NCI-H187 treated with DMSO at 0.1 percent for 48 hours (cell line): Measurements from ENCODE around the gene RBM18.

Experiments
- DNase-seq: peaks from one replicate; lab custom pipeline; 2025; lab: John Stamatoyannopoulos, UW

RBM18 gene

DNA sequence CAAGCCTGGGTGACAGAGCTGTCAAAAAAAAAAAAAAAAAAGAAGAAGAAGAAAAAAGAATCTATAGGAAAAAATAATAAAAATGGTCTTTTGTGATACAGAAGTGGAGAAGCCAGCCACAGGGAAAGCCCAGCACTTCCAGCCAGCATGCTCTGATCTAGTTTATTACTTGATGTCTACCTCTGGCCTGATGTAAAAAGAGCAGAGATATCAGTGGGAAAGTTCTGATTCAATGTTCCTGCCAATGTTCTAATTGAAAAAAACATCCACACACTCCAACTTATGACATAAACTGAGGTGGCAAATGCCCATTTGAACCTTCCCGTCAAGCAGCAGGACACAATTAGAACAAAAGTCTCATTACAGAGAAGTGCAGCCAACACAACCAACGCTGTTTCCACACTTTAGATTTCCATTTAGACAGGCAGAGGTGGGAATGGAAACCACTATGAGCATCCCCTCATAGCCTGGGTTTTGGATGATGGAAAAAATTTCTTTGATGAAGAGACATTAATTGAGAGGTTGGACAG lies 5.7 kb downstream of the RBM18 start:
- DNase-seq: no peak

DNA sequence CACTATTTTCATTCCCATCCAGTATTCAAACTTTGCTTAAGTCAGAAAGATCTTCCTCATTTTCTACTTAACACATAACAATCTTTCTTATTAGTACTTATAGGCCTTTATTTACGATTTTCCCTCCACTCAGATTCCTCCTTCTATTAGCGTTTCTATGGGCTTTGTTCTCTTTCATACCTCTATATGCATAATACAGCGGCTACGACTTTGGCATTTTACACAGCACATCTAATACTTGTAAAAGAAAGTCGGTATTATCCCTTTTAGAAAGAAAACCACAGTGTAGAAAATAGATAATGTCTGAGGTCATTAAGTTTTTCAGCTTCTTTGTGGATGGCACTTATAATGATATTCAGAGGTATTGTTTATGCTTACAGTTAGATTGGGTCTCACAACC lies 8.4 kb downstream of the RBM18 start:
- DNase-seq: no peak

DNA sequence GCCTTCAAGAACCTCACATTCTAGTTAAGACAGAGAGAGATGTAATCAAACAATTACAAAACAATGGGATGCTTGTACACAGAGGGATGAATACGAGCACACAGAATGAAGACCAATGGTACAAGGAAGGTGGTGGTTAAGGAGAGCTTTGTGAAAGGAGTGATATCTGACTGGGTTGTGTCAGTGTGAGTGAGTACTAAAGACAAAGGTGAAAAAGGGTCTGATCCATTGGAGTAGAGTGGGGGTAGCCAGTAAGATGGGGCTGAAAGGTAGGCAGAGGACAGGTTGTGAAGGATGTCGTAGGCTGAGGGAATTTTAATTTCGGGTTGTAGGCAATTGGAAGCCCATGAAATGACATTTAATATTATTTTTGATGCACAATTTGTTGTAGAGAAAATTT lies 9.9 kb downstream of the RBM18 start:
- DNase-seq: no peak

DNA sequence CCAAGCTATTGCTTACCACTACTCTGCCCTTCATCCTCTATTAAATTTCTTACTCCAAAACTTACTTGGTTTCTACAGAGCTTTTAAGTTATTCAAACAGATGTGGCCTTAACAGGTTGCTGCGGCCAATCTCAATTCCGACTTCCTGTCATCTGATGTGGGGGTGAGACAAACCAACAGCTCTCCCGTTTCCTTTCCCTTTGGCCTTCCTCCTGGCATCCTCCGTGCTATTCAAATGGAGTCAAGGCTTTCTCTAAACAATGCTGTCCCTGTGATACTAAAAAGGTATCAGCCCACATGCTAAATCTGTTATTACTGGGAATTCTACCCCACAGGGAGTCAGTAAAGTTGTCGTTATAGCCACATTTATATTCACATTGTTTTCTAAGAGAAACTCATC lies 11.8 kb downstream of the RBM18 start:
- no peak for DNase-seq

DNA sequence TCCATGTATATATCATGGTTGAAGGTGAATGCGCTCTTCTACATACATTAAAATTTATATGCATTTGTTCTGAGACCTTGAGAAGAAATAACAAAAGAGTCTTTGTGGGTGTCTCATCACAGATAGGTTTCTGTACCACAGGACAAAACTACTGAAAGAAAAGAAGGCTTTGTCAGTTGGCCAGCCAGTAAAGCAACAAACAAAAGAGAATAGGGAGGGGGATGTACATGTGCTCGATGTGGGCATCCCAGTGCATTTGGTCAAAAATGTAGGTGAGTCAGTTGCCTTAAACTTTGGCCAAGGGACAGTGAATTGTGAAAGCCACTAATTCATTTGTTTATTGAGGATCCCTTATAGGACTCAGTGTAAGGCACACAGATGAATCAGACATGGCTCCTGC lies 13.3 kb downstream of the RBM18 start:
- DNase-seq: no peak

DNA sequence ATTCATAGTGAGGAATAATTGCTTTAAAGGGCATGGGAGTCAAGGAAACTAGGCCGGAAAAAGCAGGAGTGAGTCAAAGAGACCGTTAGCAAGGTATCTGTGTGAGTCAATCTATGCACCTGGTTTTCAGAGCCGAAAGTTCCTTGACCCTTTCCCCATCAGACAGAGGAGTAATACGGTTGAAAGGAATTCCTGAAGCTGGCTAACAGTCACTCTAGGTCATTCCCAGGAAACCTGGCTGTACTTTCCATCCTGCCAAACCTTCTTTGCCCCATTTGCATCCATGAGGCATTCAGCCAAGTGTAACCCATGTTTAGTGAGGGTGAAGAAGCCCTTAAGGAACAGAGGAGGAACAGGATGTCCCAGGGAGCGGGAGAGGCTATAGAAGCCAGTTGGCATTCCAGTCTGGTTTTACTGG lies 16.2 kb downstream of the RBM18 start:
- DNase-seq: no peak

DNA sequence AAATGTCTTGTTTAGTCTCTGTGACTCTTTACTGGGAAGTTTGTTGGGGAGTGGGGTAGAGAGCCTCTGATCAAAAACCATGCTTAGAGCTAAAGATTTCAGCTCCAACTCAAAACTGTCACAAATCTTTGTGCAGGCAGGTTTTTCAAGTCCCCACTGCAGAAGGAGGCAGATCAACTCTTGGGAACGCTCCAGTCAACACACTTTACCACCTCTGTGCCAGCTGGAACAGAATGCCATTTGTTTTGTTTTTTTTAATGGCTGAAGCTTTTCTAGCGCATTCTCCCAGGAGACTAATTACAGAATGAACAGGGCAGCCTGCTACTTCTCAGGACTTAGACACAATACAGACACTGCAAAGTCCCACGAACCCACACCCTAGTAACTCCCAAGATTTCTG lies 18.0 kb downstream of the RBM18 start:
- no peak for DNase-seq

DNA sequence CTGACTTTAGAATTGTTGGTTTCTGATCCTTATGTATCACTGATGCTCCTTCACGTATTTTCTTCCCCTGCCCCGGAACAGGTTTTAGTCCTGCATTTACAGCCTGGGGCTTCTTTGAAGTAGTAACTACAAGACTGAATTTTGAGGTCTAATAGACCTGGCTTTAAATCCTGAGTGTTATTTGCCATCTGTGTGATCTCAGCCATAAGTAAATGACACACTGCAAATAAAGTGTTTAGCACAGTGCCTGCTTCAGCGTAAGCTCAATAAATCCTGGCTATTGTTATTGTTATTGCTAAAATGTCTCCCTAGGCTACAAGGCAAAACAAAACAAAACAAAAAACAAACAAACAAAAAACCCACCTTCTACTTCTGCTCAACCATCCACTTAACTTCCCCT lies 20.3 kb downstream of the RBM18 start:
- no peak for DNase-seq

DNA sequence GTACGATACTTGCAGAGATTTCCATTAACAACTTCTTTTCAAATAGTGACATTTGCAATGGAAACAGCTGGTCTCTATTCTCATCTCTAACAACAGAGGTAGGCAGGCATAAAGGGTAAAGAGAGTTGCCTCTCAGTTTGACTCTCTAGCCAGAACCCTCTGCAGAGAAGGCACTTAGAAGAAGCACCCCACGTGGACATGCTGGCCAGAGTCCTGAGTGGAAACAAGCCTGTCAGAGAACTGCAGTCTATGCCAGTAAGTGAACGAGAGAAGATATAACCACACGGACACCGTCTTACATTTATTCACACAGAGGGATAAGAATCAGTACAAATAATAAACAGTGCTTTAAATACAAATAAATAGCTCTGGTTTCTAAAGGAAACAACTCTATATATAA lies 24.9 kb downstream of the RBM18 start:
- no peak for DNase-seq

DNA sequence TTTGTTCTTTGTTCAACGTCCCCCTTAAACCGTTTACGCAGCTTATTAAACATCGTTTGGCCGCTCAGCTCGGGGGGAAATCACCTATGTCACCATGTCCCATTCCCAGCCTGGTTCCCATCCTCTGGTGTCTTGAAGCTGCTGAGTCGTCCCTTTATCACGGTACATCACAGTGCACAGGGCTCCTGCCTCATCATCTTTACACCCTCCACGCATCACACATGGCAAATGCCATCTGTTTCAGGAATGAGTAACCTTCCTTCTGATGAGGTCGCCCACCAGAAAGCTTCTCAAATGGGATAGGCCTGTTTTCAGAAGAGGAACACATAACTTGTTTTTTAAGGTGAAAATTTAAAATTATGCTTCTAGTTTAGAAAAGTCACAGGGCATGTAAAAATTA lies 28.0 kb downstream of the RBM18 start:
- no peak for DNase-seq

DNA sequence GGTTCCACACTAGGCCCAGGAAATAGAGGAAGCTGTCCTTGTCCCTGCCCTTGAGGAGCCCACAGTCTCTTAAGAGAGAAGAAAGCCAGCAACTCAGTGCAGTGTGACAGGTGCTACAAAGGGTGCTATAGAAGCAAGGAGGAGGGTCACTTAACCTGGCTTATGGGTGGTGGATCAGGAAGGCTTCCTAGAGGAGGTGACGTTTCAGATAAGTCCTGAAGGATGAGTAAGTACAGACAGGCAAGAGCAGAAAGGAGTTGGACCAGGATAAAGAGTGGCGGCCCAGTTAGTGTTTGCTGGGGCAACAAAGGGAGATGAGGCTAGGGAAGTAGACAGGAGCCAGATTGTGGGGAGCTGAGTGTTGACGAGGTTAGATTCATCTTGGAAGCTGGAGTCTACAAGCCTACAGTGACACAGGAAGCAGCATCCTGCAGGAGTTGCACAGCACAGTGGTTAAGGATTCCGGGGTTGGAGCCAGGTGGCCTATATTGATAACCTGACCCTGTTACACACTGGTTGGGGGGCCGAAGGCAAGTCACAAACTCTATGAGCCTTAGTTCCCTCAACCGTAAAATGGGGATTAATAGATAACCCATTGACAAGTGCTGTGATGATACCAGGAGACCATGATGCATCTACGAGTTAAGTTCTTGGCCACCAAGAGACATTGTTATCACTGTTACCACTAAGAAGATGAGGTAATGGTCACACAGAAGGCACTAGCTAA lies 30.5 kb downstream of the RBM18 start:
- DNase-seq: no peak

DNA sequence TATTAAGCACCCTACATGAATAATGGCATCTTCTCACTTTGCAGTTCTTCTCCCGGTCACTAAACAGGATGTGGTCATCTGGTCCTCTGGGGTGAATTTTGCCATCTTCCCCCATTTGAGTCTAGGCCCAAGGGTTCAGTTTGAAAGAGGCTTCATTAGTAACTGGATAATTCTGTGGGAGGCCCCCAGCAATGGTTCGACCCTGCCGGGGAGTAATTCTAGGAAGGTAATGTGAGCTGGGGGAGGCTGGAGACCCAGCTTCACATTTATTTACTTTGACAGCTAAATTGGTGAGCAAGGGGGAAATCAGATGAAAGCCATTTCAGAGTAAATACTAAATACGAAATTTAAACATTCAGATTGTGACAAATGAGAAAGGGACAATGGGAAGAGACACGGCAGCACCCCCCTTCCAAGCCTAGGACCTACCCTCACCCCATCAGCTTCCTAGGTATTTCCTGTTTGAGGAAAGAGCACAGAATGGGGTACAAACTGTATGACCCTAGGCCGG lies 31.8 kb downstream of the RBM18 start:
- DNase-seq: no peak

DNA sequence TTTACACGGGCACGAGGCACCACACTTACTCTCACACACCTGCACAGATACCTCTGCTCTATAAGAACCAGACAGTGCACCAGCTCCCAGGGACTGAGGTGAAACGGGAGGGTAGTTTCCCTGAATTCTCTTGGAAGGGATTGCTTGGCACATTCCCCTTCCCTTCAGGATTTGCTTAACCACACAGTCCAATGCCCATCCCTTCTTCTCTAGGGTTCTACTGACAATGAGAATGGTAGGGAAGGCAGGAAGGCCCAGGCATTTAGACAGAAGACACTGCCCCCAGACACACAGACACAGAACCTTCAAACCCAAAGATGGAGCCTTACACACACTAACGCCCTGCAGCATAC lies 35.2 kb downstream of the RBM18 start:
- DNase-seq: no peak

DNA sequence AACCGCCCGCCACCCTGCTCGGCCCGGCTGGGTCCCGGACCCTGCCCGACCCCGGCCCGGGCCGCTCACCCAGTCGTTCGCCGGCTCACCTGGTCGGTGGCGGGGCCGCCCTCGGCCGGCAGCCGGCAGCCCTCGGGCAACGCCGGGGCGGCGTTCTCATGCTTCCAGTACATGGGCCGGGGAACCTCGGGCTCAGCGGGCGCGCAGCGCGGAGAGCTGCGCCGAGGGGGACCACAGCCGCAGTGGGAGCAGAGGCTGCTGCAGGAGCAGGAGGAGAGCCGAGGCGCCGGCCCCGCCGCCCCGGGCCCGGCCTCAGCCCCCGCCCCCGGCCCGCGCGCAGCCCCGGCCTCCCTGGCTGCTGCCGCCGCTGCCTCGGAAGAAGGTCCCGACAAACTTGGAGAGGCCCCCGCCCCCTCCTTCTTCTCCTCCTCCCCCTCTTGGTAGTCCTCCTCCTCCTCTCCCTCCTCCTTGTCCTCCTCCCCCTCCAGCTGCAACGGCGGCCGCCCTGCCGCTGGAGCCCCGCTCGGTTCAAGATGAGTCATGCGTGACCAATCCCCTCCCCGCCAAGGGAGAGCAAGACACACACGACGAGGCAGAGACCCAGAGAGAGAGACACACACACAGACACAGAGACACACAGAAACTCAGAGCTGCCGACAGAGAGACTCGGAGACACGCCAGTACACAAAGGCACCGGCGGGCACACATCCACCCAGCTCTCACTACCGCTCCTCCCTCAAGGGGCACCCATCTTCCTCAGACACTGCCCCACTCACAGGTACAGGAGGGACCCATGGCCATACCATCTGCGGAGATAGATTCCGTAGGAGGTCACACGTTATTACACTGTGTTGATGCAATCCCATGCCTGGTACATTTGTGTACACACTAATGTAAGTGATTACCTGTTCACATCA lies 35.8 kb downstream of the RBM18 start, which contains the start of gene LHX6:
Gene LHX6, minus strand, starts transcription at position 390 of the 917 bp plus-strand sequence. Its CDS starts 217 bp downstream, at position 173.
- no peak for DNase-seq

DNA sequence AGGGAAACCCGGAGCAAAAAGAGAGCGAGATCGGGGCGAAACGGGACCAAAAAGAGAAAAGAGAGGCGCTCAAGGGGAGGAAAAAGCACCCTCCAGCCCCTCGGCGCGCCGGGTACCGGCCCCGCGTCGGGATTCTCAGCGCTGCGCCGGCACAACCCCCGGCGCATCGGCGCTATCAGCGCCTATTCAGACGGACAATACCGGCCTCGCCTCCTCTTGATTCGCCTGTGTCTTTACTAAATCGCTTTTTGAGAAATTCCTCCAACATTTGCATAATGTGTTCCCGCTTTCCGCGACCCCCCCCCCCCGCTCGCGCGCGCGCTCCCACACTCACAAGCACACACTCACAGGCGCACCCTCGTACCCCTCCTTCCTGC lies 36.5 kb downstream of the RBM18 start:
- no peak for DNase-seq

DNA sequence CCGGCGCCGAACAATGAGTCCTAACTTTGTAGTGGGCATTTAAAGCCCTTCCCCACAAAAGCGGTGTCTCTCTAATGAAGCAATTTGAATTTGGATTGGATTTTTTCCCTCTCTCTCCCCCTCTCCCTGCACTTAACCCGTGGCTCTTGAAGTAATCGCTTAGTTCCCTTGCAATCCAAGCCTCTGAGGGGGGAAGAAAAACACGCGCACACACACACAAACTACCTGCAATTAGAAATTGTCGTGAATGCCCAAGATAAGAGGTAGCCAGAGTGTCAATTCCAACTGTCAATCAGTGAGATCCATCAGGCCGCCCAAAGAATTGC lies 37.1 kb downstream of the RBM18 start:
- DNase-seq: no peak

DNA sequence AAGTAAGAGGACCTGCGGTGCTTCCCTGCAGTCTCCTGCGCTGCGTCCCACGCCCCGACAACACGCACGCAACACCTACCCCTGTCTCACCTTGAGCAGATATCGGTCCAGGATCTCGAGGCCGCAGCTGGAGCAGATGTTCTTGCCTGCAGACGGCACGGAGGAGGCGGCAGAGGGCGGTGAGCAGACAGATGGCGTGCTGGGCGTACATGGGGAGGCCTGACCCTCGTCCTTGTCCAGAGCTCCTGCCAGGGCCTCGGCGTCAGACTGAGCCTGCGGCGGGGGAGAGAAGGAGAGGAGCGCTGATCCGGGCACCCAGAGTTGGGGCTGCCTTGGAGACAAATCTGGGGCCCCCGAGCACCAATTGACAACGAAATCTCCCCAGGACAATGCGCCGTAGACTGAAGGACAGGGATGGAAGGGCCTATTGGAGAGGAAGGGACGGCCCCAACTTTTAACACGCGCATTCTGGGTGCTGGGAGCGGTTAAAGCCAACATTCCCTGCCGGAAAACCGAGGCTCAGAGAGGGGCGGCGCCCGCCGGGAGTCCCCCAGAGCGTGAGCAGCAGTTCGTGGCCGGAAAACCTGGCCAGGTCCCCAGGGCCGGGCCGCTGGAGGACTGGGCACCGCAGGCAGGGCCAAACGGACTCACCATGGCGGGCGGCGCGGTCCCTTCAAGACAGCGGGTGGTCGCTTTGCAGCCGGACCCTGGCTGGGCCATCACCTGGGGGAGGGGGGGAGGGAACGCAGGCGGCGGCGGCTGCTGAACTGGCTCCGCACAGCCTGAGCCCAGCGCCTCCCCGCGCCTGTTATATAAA lies 37.7 kb downstream of the RBM18 start:
- no peak for DNase-seq

DNA sequence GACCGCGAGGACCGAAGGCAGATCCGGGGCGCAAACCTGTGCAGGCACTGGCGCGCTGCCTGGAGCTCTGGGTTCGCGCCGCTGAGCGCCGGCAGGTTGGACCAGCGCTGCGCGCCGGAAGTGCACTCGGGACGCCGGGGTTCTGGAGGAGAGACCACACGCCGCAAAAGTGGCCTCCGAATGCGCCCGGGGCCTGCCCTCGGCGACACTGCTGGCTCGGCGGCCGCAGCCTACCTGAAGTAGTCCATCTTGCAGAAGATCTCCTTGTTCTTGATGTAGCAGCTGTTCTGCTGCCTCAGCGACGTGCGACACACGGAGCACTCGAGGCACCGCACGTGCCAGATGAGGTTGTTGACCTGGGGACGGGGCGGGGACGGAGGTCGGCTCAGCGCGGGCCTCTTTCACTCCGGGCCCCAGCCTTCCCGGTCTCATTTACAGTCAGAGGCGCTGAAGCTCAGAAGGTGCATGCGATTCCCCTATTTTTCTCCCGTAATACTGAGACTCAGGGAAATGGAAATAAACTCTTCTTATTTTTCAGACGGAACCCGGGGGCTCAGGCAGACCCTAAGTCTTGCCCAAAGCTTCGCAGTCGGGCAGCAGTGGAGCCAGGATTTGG lies 38.4 kb downstream of the RBM18 start:
- no peak for DNase-seq

DNA sequence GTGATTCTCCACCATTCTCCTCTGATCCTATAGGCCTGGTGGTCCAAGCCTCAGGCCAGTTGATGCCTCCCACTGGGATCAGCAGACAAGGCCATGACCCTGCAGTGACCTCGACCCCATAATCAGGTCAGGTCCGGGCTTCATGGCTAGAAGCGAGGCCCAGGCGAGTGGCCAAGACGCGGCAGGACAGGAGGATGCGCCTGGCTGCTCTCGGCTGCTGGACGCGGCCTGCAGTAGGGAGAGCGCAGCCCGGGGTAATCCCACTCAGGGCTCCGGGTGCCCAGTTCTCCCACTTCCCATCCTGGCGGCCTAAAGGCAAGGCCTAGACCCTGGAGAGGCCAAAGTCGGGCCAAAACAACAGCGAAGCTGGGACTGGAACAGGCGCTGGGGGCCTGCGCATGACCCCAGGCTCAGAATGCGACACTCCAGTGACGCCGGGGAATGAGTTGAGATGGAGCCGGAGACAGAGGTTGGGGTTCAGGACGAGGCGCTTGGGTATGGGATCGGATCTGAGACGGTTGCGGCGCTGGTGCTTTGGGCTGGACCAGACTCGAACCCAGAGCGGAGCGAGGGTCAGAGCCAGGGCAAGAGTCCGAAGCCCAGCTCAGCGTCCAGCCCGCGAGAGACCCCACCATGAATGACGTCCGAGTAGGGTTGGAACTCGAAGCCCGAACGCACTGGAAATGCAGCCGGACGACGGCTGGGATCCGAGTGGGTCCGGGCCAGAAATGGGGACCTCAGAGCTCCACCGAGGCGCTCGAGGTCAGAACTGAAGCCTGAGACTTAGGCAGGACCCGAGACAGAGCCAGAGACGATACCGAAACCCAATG lies 39.1 kb downstream of the RBM18 start:
- DNase-seq: no peak

DNA sequence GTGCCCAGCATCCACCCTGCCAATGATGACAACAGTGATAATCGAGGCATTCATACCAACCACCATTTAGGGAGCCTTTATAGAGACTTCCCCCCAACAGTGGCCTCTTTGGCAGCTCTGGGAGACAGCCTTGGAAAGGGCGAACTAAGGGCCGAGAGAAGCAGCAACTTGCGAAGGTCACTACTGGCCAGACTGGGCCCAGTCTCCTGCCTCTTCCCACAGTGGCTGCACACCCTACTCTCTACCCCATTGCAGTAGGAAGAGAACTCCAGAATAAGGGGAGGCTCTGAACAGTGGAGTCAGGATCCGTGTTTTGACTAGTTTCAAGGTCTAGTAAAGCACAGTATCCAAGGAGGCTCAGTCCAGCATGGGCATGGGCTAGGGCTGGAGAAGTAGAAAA lies 41.2 kb downstream of the RBM18 start:
- DNase-seq: no peak

DNA sequence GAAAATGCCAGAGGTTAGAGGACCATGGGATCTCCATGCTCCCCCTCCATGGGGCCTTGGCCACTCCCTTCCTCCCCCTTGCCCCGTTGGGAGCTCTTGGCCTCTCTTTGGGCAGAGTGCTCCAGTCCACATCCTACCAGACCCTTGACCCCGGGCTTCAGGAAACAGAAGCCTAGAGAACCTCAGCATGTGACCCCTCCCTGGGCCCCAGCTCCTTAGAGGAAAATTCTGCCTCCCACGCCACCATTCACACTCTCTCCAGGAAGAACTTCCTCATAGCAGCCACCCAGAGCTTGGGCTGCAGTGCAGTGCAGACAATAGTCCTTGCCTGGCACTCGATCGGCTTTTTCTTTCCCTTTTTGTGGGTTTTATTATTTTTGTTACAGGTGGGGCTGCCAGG lies 41.8 kb downstream of the RBM18 start:
- no peak for DNase-seq
